Measurements from ENCODE around the gene MYLK4. TPM values are rescaled to one million over a fixed set of nuclear protein-coding genes. Genes with fewer than 3 reads are reported as not detected.
A peak's percentile ranks its signal among the peaks of the same experiment; 100 is the strongest.

Gene MYLK4
- total RNA-seq, 1 donor from 2014 or later, result 0.23 TPM

DNA sequence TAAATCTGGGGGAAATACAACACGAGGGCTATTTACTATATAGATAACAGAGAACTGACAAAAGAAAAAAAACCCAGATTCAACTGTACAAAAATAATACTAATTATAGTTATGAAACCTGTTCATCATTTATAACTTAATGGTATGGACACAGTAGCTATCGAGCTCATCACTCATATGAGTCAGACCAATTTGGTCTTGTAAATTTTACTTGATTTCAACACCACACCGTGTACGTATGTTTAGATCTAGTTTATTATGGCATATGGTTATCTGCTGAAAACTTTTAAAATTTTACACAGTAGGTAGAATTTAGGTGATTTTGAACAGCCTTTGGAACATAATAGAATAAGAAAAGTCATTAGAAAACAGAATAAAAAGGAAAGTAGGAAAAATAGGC, 5.5 kb downstream of the MYLK4 start:
- no peaks in the 10 kb centered on the region for H3K27me3 Mint-ChIP-seq (ENCODE audit: low read depth, unreplicated experiment)
- H3K9ac ChIP-seq (ENCODE audit: low read length), result no peak overlapping the region

GRCh38 chr6:2744778-2745177, 5.9 kb downstream of the MYLK4 start:
- Histone ChIP-seq H3K79me2 (ENCODE audit: insufficient read depth, low read length) (no peaks in the 10 kb centered on the region), H3K9ac (ENCODE audit: low read length) (no peak overlapping the region), H3K4me1 (ENCODE audit: insufficient read depth, low read length) (peaks cover 4% of the 10 kb centered on the region), H3K36me3 (ENCODE audit: insufficient read depth, low read length) (no peaks in the 10 kb centered on the region), H3K9me3 (ENCODE audit: insufficient read depth, low read depth, low read length) (no peaks in the 10 kb centered on the region), H4K20me1 (ENCODE audit: insufficient read depth, low read length) (no peaks in the 10 kb centered on the region), H2AFZ (ENCODE audit: low read depth, low read length) (no peak overlapping the region), H3K27me3 (ENCODE audit: insufficient read depth, low read length) (peaks cover 3% of the 10 kb centered on the region), H3K4me3 (ENCODE audit: insufficient read depth, low read depth, low read length) (no peak overlapping the region), H3K27ac (ENCODE audit: low read depth, low read length) (no peak overlapping the region), H3K4me2 (ENCODE audit: low read length) (no peak overlapping the region)
- Mint-ChIP-seq H3K4me1 (ENCODE audit: low read depth, unreplicated experiment) (peaks cover 32% of the 10 kb centered on the region), H3K4me3 (ENCODE audit: unreplicated experiment) (no peak overlapping the region), H3K27ac (ENCODE audit: unreplicated experiment) (no peak overlapping the region), H3K27me3 (ENCODE audit: low read depth, unreplicated experiment) (no peaks in the 10 kb centered on the region), H3K36me3 (ENCODE audit: low read depth, unreplicated experiment) (no peaks in the 10 kb centered on the region), H3K9me3 (ENCODE audit: unreplicated experiment) (no peaks in the 10 kb centered on the region)
- FAIRE-seq, result no peak
- TF ChIP-seq, protein P1, sequence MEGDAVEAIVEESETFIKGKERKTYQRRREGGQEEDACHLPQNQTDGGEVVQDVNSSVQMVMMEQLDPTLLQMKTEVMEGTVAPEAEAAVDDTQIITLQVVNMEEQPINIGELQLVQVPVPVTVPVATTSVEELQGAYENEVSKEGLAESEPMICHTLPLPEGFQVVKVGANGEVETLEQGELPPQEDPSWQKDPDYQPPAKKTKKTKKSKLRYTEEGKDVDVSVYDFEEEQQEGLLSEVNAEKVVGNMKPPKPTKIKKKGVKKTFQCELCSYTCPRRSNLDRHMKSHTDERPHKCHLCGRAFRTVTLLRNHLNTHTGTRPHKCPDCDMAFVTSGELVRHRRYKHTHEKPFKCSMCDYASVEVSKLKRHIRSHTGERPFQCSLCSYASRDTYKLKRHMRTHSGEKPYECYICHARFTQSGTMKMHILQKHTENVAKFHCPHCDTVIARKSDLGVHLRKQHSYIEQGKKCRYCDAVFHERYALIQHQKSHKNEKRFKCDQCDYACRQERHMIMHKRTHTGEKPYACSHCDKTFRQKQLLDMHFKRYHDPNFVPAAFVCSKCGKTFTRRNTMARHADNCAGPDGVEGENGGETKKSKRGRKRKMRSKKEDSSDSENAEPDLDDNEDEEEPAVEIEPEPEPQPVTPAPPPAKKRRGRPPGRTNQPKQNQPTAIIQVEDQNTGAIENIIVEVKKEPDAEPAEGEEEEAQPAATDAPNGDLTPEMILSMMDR (IDR thresholded peaks at IDR 0.05; ENCODE audit: insufficient read depth, low read depth, low read length), result no peak
- no peak for TF ChIP-seq EZH2 (IDR thresholded peaks at IDR 0.05; ENCODE audit: insufficient read depth, low read length)
- DNase-seq (ENCODE audit: low read depth), result no peak

More for the DNA sequence above, 5.5 kb downstream of the MYLK4 start:
- Mint-ChIP-seq H3K36me3 (ENCODE audit: low read depth, unreplicated experiment) (no peaks in the 10 kb centered on the region), H3K27ac (ENCODE audit: unreplicated experiment) (peak overlapping the region; percentile 5), H3K9me3 (ENCODE audit: unreplicated experiment) (no peaks in the 10 kb centered on the region), H3K4me3 (ENCODE audit: unreplicated experiment) (no peak overlapping the region), H3K4me1 (ENCODE audit: low read depth, unreplicated experiment) (peaks cover 32% of the 10 kb centered on the region)
- Histone ChIP-seq H2AFZ (ENCODE audit: low read depth, low read length) (no peak overlapping the region), H3K9me3 (ENCODE audit: insufficient read depth, low read depth, low read length) (no peaks in the 10 kb centered on the region), H4K20me1 (ENCODE audit: insufficient read depth, low read length) (no peaks in the 10 kb centered on the region), H3K36me3 (ENCODE audit: insufficient read depth, low read length) (no peaks in the 10 kb centered on the region), H3K79me2 (ENCODE audit: insufficient read depth, low read length) (no peaks in the 10 kb centered on the region), H3K27ac (ENCODE audit: low read depth, low read length) (no peak overlapping the region), H3K4me2 (ENCODE audit: low read length) (no peak overlapping the region), H3K27me3 (ENCODE audit: insufficient read depth, low read length) (peaks cover 3% of the 10 kb centered on the region), H3K4me3 (ENCODE audit: insufficient read depth, low read depth, low read length) (no peak overlapping the region), H3K4me1 (ENCODE audit: insufficient read depth, low read length) (peaks cover 4% of the 10 kb centered on the region)
- TF ChIP-seq, protein P1 (IDR thresholded peaks at IDR 0.05; ENCODE audit: insufficient read depth, low read depth, low read length), result no peak
- TF ChIP-seq EZH2 (IDR thresholded peaks at IDR 0.05; ENCODE audit: insufficient read depth, low read length), result no peak
- FAIRE-seq (no peak), DNase-seq (ENCODE audit: low read depth) (no peak)

- no peak for TF ChIP-seq EZH2 (IDR thresholded peaks at IDR 0.05; ENCODE audit: insufficient read depth, low read length)
- TF ChIP-seq, protein P1 (IDR thresholded peaks at IDR 0.05; ENCODE audit: insufficient read depth, low read depth, low read length), result peak; percentile 43
- no peak overlapping the region for H3K9ac ChIP-seq (ENCODE audit: low read length)
- H3K4me3 ChIP-seq (ENCODE audit: insufficient read depth, low read depth, low read length), result no peak overlapping the region
- no peaks in the 10 kb centered on the region for H3K36me3 ChIP-seq (ENCODE audit: insufficient read depth, low read length)
- H3K27ac ChIP-seq (ENCODE audit: low read depth, low read length), result no peak overlapping the region
- Mint-ChIP-seq H3K27me3 (ENCODE audit: low read depth, unreplicated experiment) (no peaks in the 10 kb centered on the region), H3K4me3 (ENCODE audit: unreplicated experiment) (no peak overlapping the region), H3K9me3 (ENCODE audit: unreplicated experiment) (no peaks in the 10 kb centered on the region), H3K36me3 (ENCODE audit: low read depth, unreplicated experiment) (no peaks in the 10 kb centered on the region), H3K27ac (ENCODE audit: unreplicated experiment) (no peak overlapping the region), H3K4me1 (ENCODE audit: low read depth, unreplicated experiment) (peaks cover 32% of the 10 kb centered on the region)
- no peaks in the 10 kb centered on the region for H3K9me3 ChIP-seq (ENCODE audit: insufficient read depth, low read depth, low read length)
- no peaks in the 10 kb centered on the region for H3K79me2 ChIP-seq (ENCODE audit: insufficient read depth, low read length)
- no peak overlapping the region for H3K4me2 ChIP-seq (ENCODE audit: low read length)
- H4K20me1 ChIP-seq (ENCODE audit: insufficient read depth, low read length), result no peaks in the 10 kb centered on the region
- no peak for DNase-seq (ENCODE audit: low read depth)
- no peak for FAIRE-seq
- H2AFZ ChIP-seq (ENCODE audit: low read depth, low read length), result no peak overlapping the region
- H3K4me1 ChIP-seq (ENCODE audit: insufficient read depth, low read length), result peaks cover 4% of the 10 kb centered on the region
- no peaks in the 10 kb centered on the region for H3K27me3 ChIP-seq (ENCODE audit: insufficient read depth, low read length)
Measured at GRCh38 chr6:2744209-2744771, 6.4 kb downstream of the MYLK4 start.

All from astrocyte (in vitro differentiated cells and primary cell).